Neural cell (in vitro differentiated cells): Measurements from ENCODE around the gene SHF. TPM values are rescaled to one million over a fixed set of nuclear protein-coding genes. Genes with fewer than 3 reads are reported as not detected.

Source experiments
- H2AFZ ChIP-seq: fragments of 200-600, 300-800 bp; sonication (generic), shearing (Covaris generic); 2 replicates; pipeline ENCODE4 v1.6.0; 2014; ENCODE audit warnings: low read depth, mild to moderate bottlenecking, antibody characterized with exemption, low read length, moderate library complexity
- H3F3A ChIP-seq: fragments of 200-600 bp; shearing (Covaris generic); 2 replicates; pipeline ENCODE4 v1.6.1; 2016; ENCODE audit warnings: mild to moderate bottlenecking, moderate library complexity, mixed read lengths, antibody characterized with exemption, low read length; ENCODE audit not compliant: insufficient read depth, poor library complexity, severe bottlenecking
- H3K27ac ChIP-seq: fragments of 200-600, 300-800 bp; sonication (generic), shearing (Covaris generic); 2 replicates; pipeline ENCODE4 v1.5.1; 2014; ENCODE audit warnings: mild to moderate bottlenecking, low read length, moderate library complexity
- H3K27me3 ChIP-seq: fragments of 300-800, 200-600 bp; sonication (generic), shearing (Covaris generic); 2 replicates; pipeline ENCODE4 v1.6.0; 2014; ENCODE audit warnings: mild to moderate bottlenecking, low read depth, low read length, moderate library complexity; ENCODE audit not compliant: insufficient read depth
- H3K36me3 ChIP-seq: fragments of 300-800, 200-600 bp; sonication (generic), shearing (Covaris generic); 2 replicates; pipeline ENCODE4 v1.5.1; 2014; ENCODE audit warnings: mild to moderate bottlenecking, antibody characterized with exemption, low read length, moderate library complexity; ENCODE audit not compliant: insufficient read depth
- H3K4me2 ChIP-seq: fragments of 300-800, 200-600 bp; sonication (generic), shearing (Covaris generic); 2 replicates; pipeline ENCODE4 v1.6.0; 2014; ENCODE audit warnings: mild to moderate bottlenecking, low read length
- H3K4me3 ChIP-seq: fragments of 300-800, 200-600 bp; sonication (generic), shearing (Covaris generic); 2 replicates; pipeline ENCODE4 v1.5.1; 2014; ENCODE audit warnings: mild to moderate bottlenecking, low read length, moderate library complexity
- H3K79me2 ChIP-seq: fragments of 200-600 bp; shearing (Covaris generic); replicated peaks from 2 replicates; pipeline ENCODE4 v1.6.0; 2014; ENCODE audit warnings: mild to moderate bottlenecking, low read length, moderate library complexity; ENCODE audit not compliant: insufficient read depth
- H3K9ac ChIP-seq: fragments of 300-800, 200-600 bp; sonication (generic), shearing (Covaris generic); 2 replicates; pipeline ENCODE4 v1.6.1; 2016; ENCODE audit warnings: mild to moderate bottlenecking, low read length, mixed read lengths
- H3K9me2 ChIP-seq: fragments of 200-600 bp; shearing (Covaris generic); 2 replicates; pipeline ENCODE4 v1.6.1; 2016; ENCODE audit warnings: mild to moderate bottlenecking, low read length, mixed read lengths; ENCODE audit not compliant: insufficient read depth
- H3K9me3 ChIP-seq: fragments of 200-600, 300-800 bp; sonication (generic), shearing (Covaris generic); 2 replicates; pipeline ENCODE4 v1.6.1; 2016; ENCODE audit warnings: mild to moderate bottlenecking, mixed run types, low read length, moderate library complexity, mixed read lengths
- H4K20me1 ChIP-seq: fragments of 200-600 bp; shearing (Covaris generic); 2 replicates; pipeline ENCODE4 v1.6.1; 2016; ENCODE audit warnings: mild to moderate bottlenecking, mixed run types; ENCODE audit not compliant: insufficient read depth
- CTCF ChIP-seq: fragments of 450-650 bp; IDR thresholded peaks from 2 replicates; pipeline ENCODE4 v1.5.1; 2014; ENCODE audit warnings: antibody characterized with exemption, mild to moderate bottlenecking, moderate library complexity; ENCODE audit not compliant: poor library complexity, severe bottlenecking
- EP300 ChIP-seq: fragments of 450-650 bp; conservative IDR thresholded peaks from 2 replicates; pipeline ENCODE4 v1.6.1; 2014; ENCODE audit warnings: antibody characterized with exemption, mild to moderate bottlenecking, moderate library complexity; ENCODE audit not compliant: poor library complexity, severe bottlenecking
- EZH2 ChIP-seq: fragments of 200-600, 300-800 bp; shearing (Covaris generic), sonication (generic); IDR thresholded peaks from 2 replicates; pipeline ENCODE4 v1.6.1; 2014; ENCODE audit warnings: antibody characterized with exemption, low read length, borderline replicate concordance, mild to moderate bottlenecking; ENCODE audit not compliant: insufficient read depth, poor library complexity, severe bottlenecking
- MXI1 ChIP-seq: fragments of 450-650 bp; conservative IDR thresholded peaks from 2 replicates; pipeline ENCODE4 v1.6.1; 2014; ENCODE audit warnings: antibody characterized with exemption, mild to moderate bottlenecking; ENCODE audit not compliant: poor library complexity, severe bottlenecking
- POLR2AphosphoS5 ChIP-seq: IDR thresholded peaks from 2 replicates; pipeline ENCODE4 v1.6.1; 2012
- RAD21 ChIP-seq: fragments of 450-650 bp; conservative IDR thresholded peaks from 2 replicates; pipeline ENCODE4 v1.6.1; 2014; ENCODE audit warnings: antibody characterized with exemption, mild to moderate bottlenecking, moderate library complexity
- REST ChIP-seq: IDR thresholded peaks from 2 replicates; pipeline ENCODE4 v1.6.1; 2012; ENCODE audit warnings: borderline replicate concordance
- SMC3 ChIP-seq: fragments of 450-650 bp; conservative IDR thresholded peaks from 2 replicates; pipeline ENCODE4 v1.6.1; 2014; ENCODE audit warnings: antibody characterized with exemption, mild to moderate bottlenecking, moderate library complexity; ENCODE audit not compliant: poor library complexity
- TAF1 ChIP-seq: IDR thresholded peaks from 2 replicates; pipeline ENCODE4 v1.6.1; 2012; ENCODE audit warnings: low read depth
- polyA plus RNA-seq: library from polyadenylated mRNA; depleted of rRNA; stranded (reverse); fragments of >200 nt; gene quantifications from 2 replicates; pipeline ENCODE4 v1.2.3, GENCODE V29; 2014

Gene SHF
- polyA plus RNA-seq, 1 donor from 2014 or later = 41.5 TPM

GRCh38 chr15:45231132-45231531 is 43.4 kb upstream of the SHF start:
- TF ChIP-seq EP300 = no peak
- no peak for TF ChIP-seq TAF1
- Histone ChIP-seq H3K36me3 (no peaks in the 10 kb centered on the region), H3K9me3 (no peaks in the 10 kb centered on the region), H3K9ac (no peak overlapping the region), H2AFZ (no peak overlapping the region), H3K9me2 (no peaks in the 10 kb centered on the region), H3K4me3 (no peak overlapping the region), H3K4me2 (no peak overlapping the region), H3K27me3 (no peaks in the 10 kb centered on the region), H3F3A (no peaks in the 10 kb centered on the region), H4K20me1 (no peaks in the 10 kb centered on the region), H3K27ac (no peak overlapping the region), H3K79me2 (no peaks in the 10 kb centered on the region)

- Histone ChIP-seq H3K4me2 (no peak overlapping the region), H3K36me3 (no peaks in the 10 kb centered on the region), H3K9me3 (no peaks in the 10 kb centered on the region), H2AFZ (no peak overlapping the region), H3K27me3 (no peaks in the 10 kb centered on the region), H3K79me2 (no peaks in the 10 kb centered on the region), H3K4me3 (no peak overlapping the region), H4K20me1 (no peaks in the 10 kb centered on the region), H3K9ac (no peak overlapping the region), H3F3A (no peaks in the 10 kb centered on the region), H3K9me2 (no peaks in the 10 kb centered on the region), H3K27ac (no peak overlapping the region)
- TF ChIP-seq EP300 = no peak
- TF ChIP-seq POLR2AphosphoS5 = no peak
- no peak for TF ChIP-seq EZH2
- TF ChIP-seq CTCF = no peak
- no peak for TF ChIP-seq TAF1
- TF ChIP-seq SMC3 = no peak
- no peak for TF ChIP-seq RAD21
- no peak for TF ChIP-seq MXI1
- TF ChIP-seq REST = no peak
Observed at GRCh38 chr15:45230245-45230965, 42.6 kb upstream of the SHF start.
